Right hindlimb (tissue), 1 donor: ENCODE measurements around the gene LEF1.

ENCODE experiments used
- DNase-seq: peaks from one replicate; pipeline ENCODE4 v3.0.0-alpha.2; 2018

Gene LEF1

GRCh38 chr4:108168671-108169523 is at the start of gene LEF1:
TSS of gene LEF1 (minus strand) at chr4:108168932. CDS start at chr4:108167767, 1,165 bp downstream.
- DNase-seq: peak; percentile 75

- DNase-seq: no peak
Observed at GRCh38 chr4:108216510-108216909, 47.8 kb upstream of the LEF1 start.

- DNase-seq: no peak
Observed at GRCh38 chr4:108215055-108215454, 46.3 kb upstream of the LEF1 start.

- DNase-seq: no peak
Observed at GRCh38 chr4:108213723-108214122, 45.0 kb upstream of the LEF1 start.

- no peak for DNase-seq
Observed at GRCh38 chr4:108213308-108213707, 44.6 kb upstream of the LEF1 start.

- no peak for DNase-seq
Observed at GRCh38 chr4:108210989-108211835, 42.5 kb upstream of the LEF1 start.

GRCh38 chr4:108209489-108209888 is 40.8 kb upstream of the LEF1 start:
- DNase-seq: no peak

GRCh38 chr4:108205859-108206258 is 37.1 kb upstream of the LEF1 start:
- no peak for DNase-seq

- no peak for DNase-seq
Observed at GRCh38 chr4:108204518-108204917, 35.8 kb upstream of the LEF1 start.

GRCh38 chr4:108203377-108203776 is 34.6 kb upstream of the LEF1 start:
- DNase-seq: no peak

- no peak for DNase-seq
Observed at GRCh38 chr4:108201774-108202173, 33.0 kb upstream of the LEF1 start.

- no peak for DNase-seq
Observed at GRCh38 chr4:108199881-108200280, 31.1 kb upstream of the LEF1 start.

GRCh38 chr4:108193886-108194672 is 25.3 kb upstream of the LEF1 start:
- DNase-seq: no peak

- DNase-seq: no peak
Observed at GRCh38 chr4:108192935-108193334, 24.2 kb upstream of the LEF1 start.

- no peak for DNase-seq
Observed at GRCh38 chr4:108192056-108192455, 23.3 kb upstream of the LEF1 start.

- no peak for DNase-seq
Observed at GRCh38 chr4:108191269-108191914, 22.7 kb upstream of the LEF1 start.

GRCh38 chr4:108188770-108189169 is 20.0 kb upstream of the LEF1 start:
- no peak for DNase-seq

- no peak for DNase-seq
Observed at GRCh38 chr4:108185252-108185651, 16.5 kb upstream of the LEF1 start.

- no peak for DNase-seq
Observed at GRCh38 chr4:108184453-108185049, 15.8 kb upstream of the LEF1 start.

GRCh38 chr4:108181704-108182103 is 13.0 kb upstream of the LEF1 start:
- no peak for DNase-seq

- DNase-seq: no peak
Observed at GRCh38 chr4:108180513-108180912, 11.8 kb upstream of the LEF1 start.

- no peak for DNase-seq
Observed at GRCh38 chr4:108175966-108176365, 7.2 kb upstream of the LEF1 start.
